ENCODE results near the gene ARID1B. TPM values are rescaled to one million over a fixed set of nuclear protein-coding genes. Genes with fewer than 3 reads are reported as not detected.

ARID1B gene
- total and polyA plus RNA-seq, 10 donors: 17.7 to 223 (median 141) TPM

DNA sequence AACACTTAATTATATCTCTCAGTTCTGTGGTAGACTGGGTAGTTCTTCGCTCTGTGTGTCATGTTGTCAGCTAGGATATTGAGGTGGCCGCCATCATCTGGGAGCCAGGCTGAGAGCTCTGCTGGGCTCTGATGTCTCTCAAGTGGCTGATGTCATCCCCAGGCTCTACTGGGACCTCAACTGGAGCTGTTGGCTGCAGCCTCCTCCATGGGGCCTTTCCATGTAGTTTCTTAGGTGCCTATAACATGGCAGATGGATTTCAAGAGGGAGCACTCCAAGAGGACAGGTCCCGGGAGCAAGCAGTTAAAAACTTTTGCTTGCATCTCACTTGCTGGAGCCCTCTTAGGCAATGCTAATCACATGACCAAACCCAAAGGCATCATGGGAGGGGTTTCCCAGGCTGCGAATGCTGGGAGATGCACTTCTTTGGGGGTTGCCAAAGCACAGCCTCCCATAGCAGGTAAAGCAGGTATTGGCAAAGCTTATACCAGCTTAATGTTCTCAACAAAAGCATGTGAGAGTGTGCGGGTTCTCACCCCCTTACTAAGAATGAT lies 416.3 kb downstream of the ARID1B start:
- peaks cover 0 to 100% (median 72%) of the 10 kb centered on the region in 6 donors for H3K36me3 ChIP-seq
- intact Hi-C loops (cut with DNase I; ENCODE audit: low total_unique reads): no loop called here
- no peak overlapping the region for H3K4me3 ChIP-seq

GRCh38 chr6:157194110-157194509 lies 416.9 kb downstream of the ARID1B start:
- WGBS, 5 donors: 88 to 92% (median 88%) methylated on average over 2 of the region's 2 CpGs
- Histone ChIP-seq H3K27ac (no peak overlapping the region), H3K36me3 (peaks cover 0 to 100% (median 74%) of the 10 kb centered on the region in 6 donors), H3K4me1 (peaks cover 0 to 5% (median 0%) of the 10 kb centered on the region in 6 donors), H3K9me3 (no peaks in the 10 kb centered on the region), H3K4me3 (no peak overlapping the region), H3K27me3 (replicated peaks in 1 of 7) (no peaks in the 10 kb centered on the region)
- no peak for DNase-seq
- intact Hi-C loops (cut with DNase I; ENCODE audit: low total_unique reads): no loop called here
- no peak for TF ChIP-seq POLR2AphosphoS5 (IDR thresholded peaks at IDR 0.05)
- no peak for TF ChIP-seq POLR2A (IDR thresholded peaks at IDR 0.05)
- no peak for TF ChIP-seq CTCF (IDR thresholded peaks at IDR 0.05 in 8 of 11, conservative IDR thresholded peaks at IDR 0.05 in 3 of 11)

More for the DNA sequence above, 416.3 kb downstream of the ARID1B start:
- WGBS, 5 donors: 93 to 99% (median 96%) methylated on average over 4 to 5 of the region's 5 CpGs
- TF ChIP-seq CTCF (IDR thresholded peaks at IDR 0.05 in 8 of 11, conservative IDR thresholded peaks at IDR 0.05 in 3 of 11): no peak
- no peak for TF ChIP-seq POLR2A (IDR thresholded peaks at IDR 0.05)
- TF ChIP-seq POLR2AphosphoS5 (IDR thresholded peaks at IDR 0.05): no peak
- H3K9me3 ChIP-seq: no peaks in the 10 kb centered on the region
- no peaks in the 10 kb centered on the region for H3K27me3 ChIP-seq (replicated peaks in 1 of 7)
- DNase-seq: no peak
- H3K4me1 ChIP-seq: peaks cover 0 to 3% (median 0%) of the 10 kb centered on the region in 6 donors
- no peak overlapping the region for H3K27ac ChIP-seq

- DNase-seq: no peak
- H3K9me3 ChIP-seq: no peaks in the 10 kb centered on the region
- no peaks in the 10 kb centered on the region for H3K27me3 ChIP-seq (replicated peaks in 1 of 7)
- H3K36me3 ChIP-seq: peaks cover 0 to 100% (median 73%) of the 10 kb centered on the region in 6 donors
- WGBS, 5 donors: 81 to 93% (median 89%) methylated on average over 3 of the region's 3 CpGs
- no peak overlapping the region for H3K27ac ChIP-seq
- intact Hi-C loops (cut with DNase I; ENCODE audit: low total_unique reads): no loop called here
- TF ChIP-seq POLR2A (IDR thresholded peaks at IDR 0.05) (no peak), POLR2AphosphoS5 (IDR thresholded peaks at IDR 0.05) (no peak), CTCF (IDR thresholded peaks at IDR 0.05 in 8 of 11, conservative IDR thresholded peaks at IDR 0.05 in 3 of 11) (no peak)
- peaks cover 0 to 5% (median 0%) of the 10 kb centered on the region in 6 donors for H3K4me1 ChIP-seq
- no peak overlapping the region for H3K4me3 ChIP-seq
Measured at GRCh38 chr6:157194643-157195042, 417.5 kb downstream of the ARID1B start.

- Histone ChIP-seq H3K4me1 (peaks cover 0 to 5% (median 0%) of the 10 kb centered on the region in 6 donors), H3K9me3 (no peaks in the 10 kb centered on the region), H3K4me3 (no peak overlapping the region), H3K36me3 (peaks cover 0 to 100% (median 73%) of the 10 kb centered on the region in 6 donors), H3K27me3 (replicated peaks in 1 of 7) (no peaks in the 10 kb centered on the region), H3K27ac (no peak overlapping the region)
- TF ChIP-seq POLR2AphosphoS5 (IDR thresholded peaks at IDR 0.05) (no peak), POLR2A (IDR thresholded peaks at IDR 0.05) (no peak), CTCF (IDR thresholded peaks at IDR 0.05 in 8 of 11, conservative IDR thresholded peaks at IDR 0.05 in 3 of 11) (no peak)
- intact Hi-C loops (cut with DNase I; ENCODE audit: low total_unique reads): no loop called here
- no peak for DNase-seq
- 87 to 100% (median 94%) methylated on average over 2 to 6 of the region's 6 CpGs for WGBS, 5 donors
Measured at GRCh38 chr6:157196391-157196790, 419.2 kb downstream of the ARID1B start.
